HL-60 (cell line): ENCODE data around the gene KRTAP2-2.

ENCODE experiments used
- CTCF ChIP-seq: IDR thresholded peaks from one replicate; pipeline ENCODE4 v1.5.1; 2011; ENCODE audit warnings: low read length, control low read depth, inconsistent platforms; ENCODE audit not compliant: insufficient read depth
- GABPA ChIP-seq: IDR thresholded peaks from 2 replicates; pipeline ENCODE4 v1.6.1; 2012; ENCODE audit warnings: low read depth

- TF ChIP-seq CTCF (no peak), GABPA (no peak)
Observed at GRCh38 chr17:41101586-41102259, 46.7 kb upstream of the KRTAP2-2 start, which contains the start of gene KRTAP4-16.
